Gastrocnemius medialis (tissue), 4 donors: ENCODE measurements around the gene HHATL. TPM values are rescaled to one million over a fixed set of nuclear protein-coding genes. Genes with fewer than 3 reads are reported as not detected.

Source experiments
- ATAC-seq, 2 donors: fragments of 150-250 bp; one replicate each; pipeline ENCODE4 v1.9.1; 2016
- DNase-seq, 2 donors: peaks; one replicate each; pipeline ENCODE4 v3.0.0-alpha.2; 2019
- H3K27ac ChIP-seq, 4 donors: fragments of 200-600 bp; sonication (generic); 1 replicate in 1 of 4; 2 replicates in 3 of 4; pipeline ENCODE4 v1.5.1; 2016 to 2018; ENCODE audit warnings: mild to moderate bottlenecking in 2 of 4, moderate library complexity in 1 of 4
- H3K27me3 ChIP-seq, 3 donors: fragments of 200-600 bp; sonication (generic) in 2 of 3; 1 replicate in 1 of 3; 2 replicates in 2 of 3; pipeline versions ENCODE4 v1.5.1 to v1.6.0; 2016 to 2019; ENCODE audit warnings: mild to moderate bottlenecking in 1 of 3, moderate library complexity in 1 of 3
- H3K36me3 ChIP-seq, 2 donors: fragments of 200-600 bp; sonication (generic) in 1 of 2; one replicate each; pipeline ENCODE4 v1.5.1; 2017 to 2018
- H3K4me1 ChIP-seq, 2 donors: fragments of 200-600 bp; sonication (generic) in 1 of 2; one replicate each; pipeline ENCODE4 v1.5.1; 2016 to 2017; ENCODE audit warnings: mild to moderate bottlenecking in 2 of 2
- H3K4me3 ChIP-seq, 4 donors: fragments of 200-600 bp; sonication (generic) in 3 of 4; 1 replicate in 1 of 4; 2 replicates in 3 of 4; pipeline ENCODE4 v1.5.1; 2016 to 2019; ENCODE audit warnings: mild to moderate bottlenecking in 2 of 4
- H3K9me3 ChIP-seq, 3 donors: fragments of 200-600 bp; sonication (generic) in 2 of 3; 1 replicate in 1 of 3; 2 replicates in 2 of 3; pipeline ENCODE4 v1.5.1; 2016 to 2019
- POLR2A ChIP-seq, 2 donors: fragments of 450-650 bp; IDR thresholded peaks; one replicate each; pipeline ENCODE4 v1.6.1; 2017; ENCODE audit warnings: antibody characterized with exemption in 2 of 2, mild to moderate bottlenecking in 2 of 2, moderate library complexity in 2 of 2
- in situ Hi-C, 4 donors: fragments of 200-750 bp; cut with MboI; loops; one replicate each; pipeline versions ENCODE4 v1.15.0 to v1.8.0; 2017; ENCODE audit warnings: low sequenced_read_pairs in 4 of 4
- intact Hi-C: fragments of 100-400 bp; cut with DNase I; formaldehyde crosslinking; loops from one replicate; pipeline ENCODE4 v1.15.1; 2023; ENCODE audit warnings: low total_unique reads
- total RNA-seq, 4 donors: library from RNA; depleted of rRNA; stranded (reverse); fragments of >200 nt; gene quantifications; one replicate each; pipeline versions ENCODE4 v1.1.0 to v1.2.3, GENCODE V29; 2016
- TF ChIP-seq, protein P1 (sequence below), 5 experiments: fragments of 450-650 bp in 3 of 5; fragments of 200-600 bp in 2 of 5; sonication (generic) in 2 of 5; IDR thresholded peaks in 4 of 5; conservative IDR thresholded peaks in 1 of 5; 1 replicate in 4 of 5; 2 replicates in 1 of 5; pipeline ENCODE4 v1.5.1; 2016 to 2019; ENCODE audit warnings: antibody characterized with exemption in 5 of 5, mild to moderate bottlenecking in 3 of 5, moderate library complexity in 3 of 5

The HHATL gene
- total RNA-seq, 4 donors from 2014 or later, result 78.0 to 309 (median 164) TPM

DNA sequence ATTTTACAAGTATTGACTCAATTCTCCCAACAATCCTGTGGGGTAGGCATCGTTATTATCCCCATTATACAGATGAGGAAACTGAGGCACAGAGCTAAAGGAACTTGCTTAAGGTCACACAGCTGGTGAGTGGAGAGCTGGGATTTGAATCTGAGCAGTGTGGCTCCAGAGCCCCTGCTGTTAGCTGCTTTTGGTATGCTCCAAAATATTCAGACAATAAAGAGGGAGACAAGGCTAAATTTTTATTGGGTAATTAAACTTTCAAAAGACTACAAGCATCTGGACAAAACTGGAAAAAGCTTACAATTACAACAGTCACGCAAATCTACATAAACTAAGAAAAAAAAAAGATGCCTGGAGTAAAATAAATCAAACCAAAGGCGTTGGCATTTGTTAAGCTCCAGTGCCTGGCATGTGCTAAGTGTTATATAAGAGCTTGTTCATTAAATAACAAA lies 42.7 kb upstream of the HHATL start:
- no peak for DNase-seq
- in situ Hi-C loops, result loop anchor here (5.0 to 25.0 kb wide), 4 partner anchors 91 to 163 kb away; partner anchors contain the start of genes SEC22C (in 4 of the 4), ZBTB47 (in 2 of the 4) and SS18L2 (in 1 of the 4)

DNA sequence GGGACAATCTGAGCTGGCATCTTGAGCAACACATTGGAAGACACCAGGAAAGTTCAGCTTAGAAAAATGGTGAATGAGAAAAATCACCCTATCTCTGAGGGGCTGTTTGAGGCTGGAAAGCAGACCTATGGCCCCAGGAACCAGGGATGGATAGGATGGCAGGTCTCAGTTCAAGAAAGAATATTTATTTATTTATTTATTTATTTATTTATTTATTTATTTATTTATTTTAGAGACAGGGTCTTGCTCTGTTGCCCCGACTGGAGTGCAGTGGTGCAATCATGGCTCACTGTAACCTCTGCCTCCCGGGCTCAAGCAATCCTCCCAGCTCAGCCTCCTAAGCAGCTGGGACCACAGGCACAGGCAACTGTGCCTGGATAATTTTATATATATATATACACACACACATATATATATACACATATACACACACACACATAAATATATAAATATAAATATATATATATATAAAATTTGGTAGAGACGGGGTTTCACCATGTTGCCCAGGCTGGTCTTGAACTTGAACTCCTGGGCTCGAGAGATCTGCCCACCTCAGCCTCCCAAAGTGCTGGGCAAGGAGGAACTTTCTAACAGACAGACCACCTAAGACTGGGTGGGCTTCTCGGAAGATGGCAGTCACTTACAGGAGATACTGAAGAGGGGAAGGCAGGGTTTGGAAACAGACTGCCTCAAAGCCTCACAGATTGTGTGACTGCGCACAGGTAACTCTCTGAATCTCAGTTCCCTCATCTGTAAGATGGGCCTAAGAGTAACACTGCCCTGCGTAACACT lies 40.8 kb upstream of the HHATL start:
- DNase-seq (no peak), ATAC-seq (no peak)
- H3K27ac ChIP-seq, result peak overlapping the region; percentile 85 to 99 (median 94)
- no peak overlapping the region for H3K4me3 ChIP-seq
- intact Hi-C loops, result loop anchor here (10.0 kb wide), 1 partner anchor 519 kb away; no protein-coding TSS in a partner anchor
- no peaks in the 10 kb centered on the region for H3K27me3 ChIP-seq
- H3K9me3 ChIP-seq, result no peaks in the 10 kb centered on the region
- in situ Hi-C loops, result loop anchor here (5.0 to 25.0 kb wide), 4 partner anchors 41 to 159 kb away; partner anchors contain the start of genes SEC22C (in 2 of the 4), ZBTB47 (in 2 of the 4), HHATL (in 1 of the 4) and SS18L2 (in 1 of the 4)
- no peaks in the 10 kb centered on the region for H3K36me3 ChIP-seq
- peaks cover 36 to 58% of the 10 kb centered on the region in 2 donors for H3K4me1 ChIP-seq
- TF ChIP-seq POLR2A (IDR thresholded peaks at IDR 0.05), result no peak
- TF ChIP-seq, protein P1, sequence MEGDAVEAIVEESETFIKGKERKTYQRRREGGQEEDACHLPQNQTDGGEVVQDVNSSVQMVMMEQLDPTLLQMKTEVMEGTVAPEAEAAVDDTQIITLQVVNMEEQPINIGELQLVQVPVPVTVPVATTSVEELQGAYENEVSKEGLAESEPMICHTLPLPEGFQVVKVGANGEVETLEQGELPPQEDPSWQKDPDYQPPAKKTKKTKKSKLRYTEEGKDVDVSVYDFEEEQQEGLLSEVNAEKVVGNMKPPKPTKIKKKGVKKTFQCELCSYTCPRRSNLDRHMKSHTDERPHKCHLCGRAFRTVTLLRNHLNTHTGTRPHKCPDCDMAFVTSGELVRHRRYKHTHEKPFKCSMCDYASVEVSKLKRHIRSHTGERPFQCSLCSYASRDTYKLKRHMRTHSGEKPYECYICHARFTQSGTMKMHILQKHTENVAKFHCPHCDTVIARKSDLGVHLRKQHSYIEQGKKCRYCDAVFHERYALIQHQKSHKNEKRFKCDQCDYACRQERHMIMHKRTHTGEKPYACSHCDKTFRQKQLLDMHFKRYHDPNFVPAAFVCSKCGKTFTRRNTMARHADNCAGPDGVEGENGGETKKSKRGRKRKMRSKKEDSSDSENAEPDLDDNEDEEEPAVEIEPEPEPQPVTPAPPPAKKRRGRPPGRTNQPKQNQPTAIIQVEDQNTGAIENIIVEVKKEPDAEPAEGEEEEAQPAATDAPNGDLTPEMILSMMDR (IDR thresholded peaks at IDR 0.05 in 4 of 5, conservative IDR thresholded peaks at IDR 0.05 in 1 of 5), result no peak

More for the DNA sequence above, 42.7 kb upstream of the HHATL start:
- H3K27me3 ChIP-seq, result no peaks in the 10 kb centered on the region
- H3K4me3 ChIP-seq, result no peak overlapping the region
- peaks cover 25 to 43% of the 10 kb centered on the region in 2 donors for H3K4me1 ChIP-seq
- TF ChIP-seq, protein P1 (IDR thresholded peaks at IDR 0.05 in 4 of 5, conservative IDR thresholded peaks at IDR 0.05 in 1 of 5), result no peak
- TF ChIP-seq POLR2A (IDR thresholded peaks at IDR 0.05), result no peak
- intact Hi-C loops, result loop anchor here (2.0 to 10.0 kb wide), 2 partner anchors 91 to 521 kb away; no protein-coding TSS in a partner anchor
- peak overlapping the region; percentile 85 to 99 (median 94) for H3K27ac ChIP-seq
- no peaks in the 10 kb centered on the region for H3K36me3 ChIP-seq
- H3K9me3 ChIP-seq, result no peaks in the 10 kb centered on the region
- ATAC-seq, result no peak

DNA sequence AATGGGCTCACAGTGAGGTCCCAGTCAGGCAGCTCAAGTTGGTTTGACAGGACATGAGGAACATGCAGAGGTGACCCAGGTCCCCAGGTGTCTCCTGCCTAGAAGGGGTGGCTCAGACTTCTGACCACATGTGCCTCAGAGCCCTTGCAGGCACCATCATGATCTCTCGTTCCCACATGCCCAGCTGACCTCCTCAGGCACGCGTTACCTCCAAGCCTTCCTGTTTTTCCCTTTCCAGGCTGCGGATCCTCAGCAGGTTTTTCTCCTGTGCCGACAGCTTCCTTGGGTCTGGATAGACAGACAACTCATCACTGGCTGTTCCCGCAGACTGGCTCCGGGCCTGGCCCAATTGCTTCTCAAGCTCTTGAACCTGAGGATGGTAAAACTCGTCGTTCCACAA lies 40.1 kb upstream of the HHATL start:
- in situ Hi-C loops, result loop anchor here (5.0 to 25.0 kb wide), 4 partner anchors 40 to 158 kb away; partner anchors contain the start of genes SEC22C (in 2 of the 4), ZBTB47 (in 2 of the 4), HHATL (in 1 of the 4) and SS18L2 (in 1 of the 4)
- peak overlapping the region; percentile 85 to 99 (median 94) for H3K27ac ChIP-seq

DNA sequence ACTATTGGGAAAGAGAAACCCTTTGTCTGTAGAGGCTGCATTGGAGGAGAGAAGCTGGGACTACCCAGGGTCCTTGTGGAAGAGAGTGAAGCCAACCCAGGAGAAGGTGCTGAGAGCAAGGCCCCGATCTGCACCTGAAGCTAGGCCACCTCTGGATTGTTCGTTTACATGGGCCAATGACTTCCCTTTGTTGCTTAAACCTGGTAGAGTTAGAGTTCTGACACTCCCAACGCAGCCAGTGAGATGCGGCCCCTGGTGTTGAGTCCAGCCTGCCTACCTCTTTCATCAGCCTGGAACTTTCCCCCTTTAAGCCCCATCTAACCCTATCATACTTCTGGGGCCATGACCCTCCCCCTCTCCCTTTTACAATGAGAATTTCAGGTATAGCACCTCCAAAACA lies 39.7 kb upstream of the HHATL start:
- in situ Hi-C loops, result loop anchor here (5.0 to 25.0 kb wide), 4 partner anchors 40 to 157 kb away; partner anchors contain the start of genes SEC22C (in 2 of the 4), ZBTB47 (in 2 of the 4), HHATL (in 1 of the 4) and SS18L2 (in 1 of the 4)
- peaks cover 36 to 51% of the 10 kb centered on the region in 2 donors for H3K4me1 ChIP-seq
- H3K9me3 ChIP-seq, result no peaks in the 10 kb centered on the region
- peak overlapping the region; percentile 85 to 99 (median 94) for H3K27ac ChIP-seq
- no peak for ATAC-seq
- no peaks in the 10 kb centered on the region for H3K36me3 ChIP-seq
- no peak overlapping the region for H3K4me3 ChIP-seq
- TF ChIP-seq, protein P1 (IDR thresholded peaks at IDR 0.05 in 4 of 5, conservative IDR thresholded peaks at IDR 0.05 in 1 of 5), result no peak
- no peak for TF ChIP-seq POLR2A (IDR thresholded peaks at IDR 0.05)
- H3K27me3 ChIP-seq, result no peaks in the 10 kb centered on the region
- intact Hi-C loops, result loop anchor here (10.0 kb wide), 1 partner anchor 517 kb away; no protein-coding TSS in a partner anchor
- DNase-seq, result no peak

More for the DNA sequence above, 40.1 kb upstream of the HHATL start:
- Histone ChIP-seq H3K4me3 (no peak overlapping the region), H3K36me3 (no peaks in the 10 kb centered on the region), H3K4me1 (peaks cover 36 to 54% of the 10 kb centered on the region in 2 donors), H3K9me3 (no peaks in the 10 kb centered on the region), H3K27me3 (no peaks in the 10 kb centered on the region)
- intact Hi-C loops, result loop anchor here (10.0 kb wide), 1 partner anchor 518 kb away; no protein-coding TSS in a partner anchor
- no peak for ATAC-seq
- no peak for DNase-seq
- no peak for TF ChIP-seq POLR2A (IDR thresholded peaks at IDR 0.05)
- TF ChIP-seq, protein P1 (IDR thresholded peaks at IDR 0.05 in 4 of 5, conservative IDR thresholded peaks at IDR 0.05 in 1 of 5), result no peak
